Epithelial cell of proximal tubule (primary cell): ENCODE data around the gene CREB3. TPM values are rescaled to one million over a fixed set of nuclear protein-coding genes. Genes with fewer than 3 reads are reported as not detected.

Experiments used
- DNase-seq: peaks from one replicate; pipeline ENCODE4 v3.0.0-alpha.2; 2011; ENCODE audit warnings: low read depth
- H3K4me3 ChIP-seq: 2 replicates; pipeline ENCODE4 v1.5.1; 2011; ENCODE audit warnings: low read depth, mild to moderate bottlenecking, low read length
- total RNA-seq: library from RNA; depleted of rRNA; stranded (reverse); fragments of >200 nt; gene quantifications from 2 replicates; pipeline ENCODE4 v1.2.3, GENCODE V29; 2015
- TF ChIP-seq, protein P1 (sequence below): conservative IDR thresholded peaks from 2 replicates; pipeline ENCODE4 v1.5.1; 2012; ENCODE audit warnings: low read depth, mild to moderate bottlenecking, low read length

CREB3 gene
- total RNA-seq, 1 donor from 2014 or later = 66.4 TPM

DNA sequence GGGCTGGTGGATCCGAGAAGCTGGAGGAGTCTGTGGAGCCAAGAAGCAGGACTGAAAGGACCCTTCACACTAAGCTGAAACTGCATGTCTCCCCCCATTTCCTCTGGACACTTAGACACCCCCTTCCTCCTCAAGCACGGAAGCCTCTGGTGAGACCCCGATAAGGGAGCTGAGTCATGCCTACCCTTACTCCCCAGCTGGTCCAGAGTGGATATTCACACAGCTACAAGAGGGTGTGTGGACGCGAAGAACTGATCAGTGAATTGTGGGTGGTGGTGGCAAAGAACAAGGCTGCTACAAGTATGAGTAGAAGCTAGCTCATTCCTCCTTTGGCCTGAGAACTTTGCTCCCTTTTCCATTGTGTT is 4.8 kb upstream of the CREB3 start:
- H3K4me3 ChIP-seq = peak overlapping the region; percentile 94
- DNase-seq = no peak
- TF ChIP-seq, protein P1, sequence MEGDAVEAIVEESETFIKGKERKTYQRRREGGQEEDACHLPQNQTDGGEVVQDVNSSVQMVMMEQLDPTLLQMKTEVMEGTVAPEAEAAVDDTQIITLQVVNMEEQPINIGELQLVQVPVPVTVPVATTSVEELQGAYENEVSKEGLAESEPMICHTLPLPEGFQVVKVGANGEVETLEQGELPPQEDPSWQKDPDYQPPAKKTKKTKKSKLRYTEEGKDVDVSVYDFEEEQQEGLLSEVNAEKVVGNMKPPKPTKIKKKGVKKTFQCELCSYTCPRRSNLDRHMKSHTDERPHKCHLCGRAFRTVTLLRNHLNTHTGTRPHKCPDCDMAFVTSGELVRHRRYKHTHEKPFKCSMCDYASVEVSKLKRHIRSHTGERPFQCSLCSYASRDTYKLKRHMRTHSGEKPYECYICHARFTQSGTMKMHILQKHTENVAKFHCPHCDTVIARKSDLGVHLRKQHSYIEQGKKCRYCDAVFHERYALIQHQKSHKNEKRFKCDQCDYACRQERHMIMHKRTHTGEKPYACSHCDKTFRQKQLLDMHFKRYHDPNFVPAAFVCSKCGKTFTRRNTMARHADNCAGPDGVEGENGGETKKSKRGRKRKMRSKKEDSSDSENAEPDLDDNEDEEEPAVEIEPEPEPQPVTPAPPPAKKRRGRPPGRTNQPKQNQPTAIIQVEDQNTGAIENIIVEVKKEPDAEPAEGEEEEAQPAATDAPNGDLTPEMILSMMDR = no peak

DNA sequence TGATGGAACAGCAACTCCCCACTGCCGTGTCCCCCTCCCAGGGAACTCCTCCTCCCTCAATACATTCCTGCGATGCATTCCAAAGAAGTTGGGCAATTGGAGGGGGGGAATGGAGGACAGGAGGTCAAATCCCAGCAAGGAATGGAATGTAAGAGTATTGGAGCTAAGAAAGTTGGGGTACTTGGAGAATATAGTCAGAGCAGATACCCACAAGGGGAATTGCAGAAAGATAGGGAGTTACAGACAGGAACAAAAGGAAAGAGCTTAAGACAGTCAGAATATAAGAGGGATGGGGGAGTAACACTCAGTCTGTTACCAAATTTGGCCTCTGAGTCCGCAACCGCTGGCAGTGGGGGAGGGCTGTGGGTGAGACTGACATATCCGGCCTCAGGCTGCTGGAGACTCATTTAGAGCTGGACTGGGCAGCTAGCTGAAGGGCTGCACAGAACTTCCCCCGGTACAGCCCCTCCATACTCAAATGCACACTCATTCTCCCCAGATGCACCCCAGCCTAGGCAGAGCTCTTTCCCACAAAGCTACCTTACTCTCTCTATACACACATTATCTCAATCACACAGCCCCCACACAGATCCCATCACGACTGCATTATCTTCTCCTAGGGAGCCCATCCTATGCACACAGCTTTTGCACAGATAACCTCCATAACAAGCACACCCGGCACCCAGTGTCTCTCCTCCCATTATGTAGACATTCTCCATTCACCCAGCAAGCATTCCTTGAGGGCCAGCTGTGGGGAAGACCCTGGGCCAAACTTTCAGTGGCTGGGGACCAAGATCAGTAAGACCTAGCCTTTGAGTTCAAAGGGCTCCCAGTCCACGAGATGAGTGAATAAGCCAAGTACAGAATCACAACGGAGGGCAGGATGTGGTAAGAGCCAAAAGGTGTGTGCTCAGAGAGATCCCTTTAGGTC is 4.2 kb upstream of the CREB3 start:
- TF ChIP-seq, protein P1 = no peak
- peak; percentile 84 for DNase-seq
- H3K4me3 ChIP-seq = peak overlapping the region; percentile 94

DNA sequence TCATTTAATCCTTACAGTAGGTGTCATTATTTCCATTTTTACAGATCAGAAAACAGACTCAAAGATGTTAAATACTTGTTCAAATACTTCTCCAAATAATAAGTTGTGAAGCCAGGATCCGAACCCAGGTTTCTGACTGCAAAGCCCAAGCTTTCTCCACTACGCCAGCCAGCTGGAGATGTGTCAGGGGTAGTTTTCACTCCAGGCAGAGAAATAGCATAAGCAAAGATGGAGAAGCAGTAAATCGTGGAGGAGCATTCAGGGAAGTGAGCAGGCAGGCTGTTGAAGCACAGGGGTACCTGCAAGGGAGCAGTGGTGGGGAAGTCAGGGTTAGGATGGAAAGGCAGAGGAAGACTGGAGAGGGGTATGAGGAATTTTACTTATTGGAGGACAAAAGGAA is 3.4 kb upstream of the CREB3 start:
- DNase-seq = no peak
- TF ChIP-seq, protein P1 = no peak
- H3K4me3 ChIP-seq = peak overlapping the region; percentile 94

DNA sequence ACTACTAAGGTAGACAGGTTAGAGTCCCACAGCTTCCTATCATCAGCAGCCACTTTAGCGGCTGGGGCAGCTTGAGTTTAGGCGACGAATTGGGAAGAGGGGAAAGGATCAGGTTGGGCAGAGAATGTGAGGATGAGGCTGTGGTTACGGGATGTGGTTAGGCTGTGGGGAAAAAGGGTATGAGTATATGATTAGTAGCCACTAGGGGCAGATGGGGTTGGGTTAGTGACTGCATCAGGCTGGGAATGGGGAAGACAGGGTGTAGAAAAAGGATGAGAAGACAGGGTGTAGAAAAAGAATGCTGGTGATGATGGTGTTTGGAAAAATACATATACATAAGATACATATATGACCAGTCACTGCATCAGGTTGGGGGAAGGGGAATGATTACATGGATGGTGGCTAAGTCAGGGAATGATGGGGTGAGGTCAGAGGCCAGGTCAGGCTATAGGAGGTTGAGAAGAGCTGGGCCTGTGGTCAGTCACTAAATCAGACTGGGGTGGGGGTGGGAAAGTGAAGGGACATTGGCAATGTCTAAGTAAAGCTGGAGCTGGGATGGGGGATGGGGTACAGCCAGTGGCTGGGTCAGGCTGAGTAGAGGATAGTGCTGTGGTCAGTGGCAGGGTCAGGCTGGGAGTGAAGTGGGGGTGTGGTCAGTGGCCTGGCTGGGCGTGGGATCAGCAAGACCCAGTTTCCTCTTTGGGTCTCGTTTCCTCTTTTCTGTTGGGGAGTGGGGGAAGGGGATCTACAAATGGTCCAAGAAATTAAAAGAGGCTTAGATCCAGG is 2.6 kb upstream of the CREB3 start:
- H3K4me3 ChIP-seq = peak overlapping the region; percentile 94
- DNase-seq = no peak
- TF ChIP-seq, protein P1 = peak; percentile 71

DNA sequence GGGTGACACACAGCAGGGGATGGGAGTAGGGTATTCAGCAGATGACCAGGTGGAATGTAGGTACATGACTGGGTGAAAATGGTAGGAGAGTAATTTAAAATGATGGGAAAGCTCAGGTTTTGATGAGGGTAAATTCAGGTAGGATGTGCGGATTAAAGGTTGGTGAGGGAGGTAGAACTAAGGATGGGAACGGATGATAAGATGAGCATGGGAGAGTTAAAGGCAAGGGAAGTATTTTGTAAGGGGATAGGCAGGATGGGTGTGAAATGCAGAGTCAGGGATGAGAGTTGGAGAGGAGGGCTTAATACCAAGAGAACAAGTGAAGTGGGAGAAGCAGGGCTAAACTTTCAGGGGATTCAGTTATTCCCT is 2.0 kb upstream of the CREB3 start:
- DNase-seq = no peak
- TF ChIP-seq, protein P1 = no peak
- H3K4me3 ChIP-seq = peak overlapping the region; percentile 94

DNA sequence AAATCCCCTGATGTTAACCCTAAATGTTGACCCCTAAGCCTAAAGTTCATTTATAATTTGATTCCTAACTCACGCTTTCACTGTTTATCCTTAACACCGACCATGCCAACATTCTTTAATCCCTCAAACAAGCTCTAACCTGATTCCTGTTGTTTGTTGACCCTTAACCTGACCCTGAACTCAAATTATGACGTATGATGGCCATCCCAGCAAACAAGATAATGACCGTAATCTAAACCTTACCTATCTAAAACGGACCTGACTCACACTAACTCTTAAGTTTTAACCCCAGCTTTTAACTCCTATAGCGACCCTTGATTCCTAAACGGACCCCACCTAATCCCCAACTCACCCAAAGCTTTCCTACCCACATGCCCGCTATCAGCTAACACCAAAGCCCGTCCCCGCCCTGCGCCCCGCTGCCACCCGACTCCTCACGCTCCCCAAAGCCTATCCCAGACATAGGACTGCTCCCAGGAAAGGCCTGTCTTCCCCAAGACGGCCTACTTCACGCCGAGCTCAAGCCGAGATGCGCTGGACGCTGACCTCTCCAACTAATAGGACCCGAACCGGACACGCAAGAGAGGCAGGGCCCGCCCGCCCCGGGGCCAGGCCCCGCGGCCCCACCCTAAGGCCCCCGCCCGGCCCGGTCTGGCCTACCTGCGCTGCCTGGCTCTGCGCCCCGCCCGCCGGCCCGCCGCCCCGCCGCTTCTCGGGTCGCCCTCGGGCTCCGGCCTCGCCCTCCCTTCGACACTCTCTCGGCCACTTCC is 866 bp upstream of the CREB3 start:
- TF ChIP-seq, protein P1 = no peak
- no peak for DNase-seq
- H3K4me3 ChIP-seq = peak overlapping the region; percentile 94
